CD4-positive, alpha-beta T cell treated with Interleukin-6 at 100 ng/mL for 8 hours (primary cell): Measurements from ENCODE around the gene NMT1.
A peak's percentile ranks its signal among the peaks of the same experiment; 100 is the strongest.
"Not testable (repeated sequence)": the region's sequence is repeated elsewhere in the genome, so short reads cannot be mapped to it uniquely, and the experiment has no call there.

Experiments used
- DNase-seq: peaks from one replicate; pipeline ENCODE4 v3.0.0-alpha.2; 2020; ENCODE audit warnings: mixed read lengths, low spot score

NMT1 gene

DNA sequence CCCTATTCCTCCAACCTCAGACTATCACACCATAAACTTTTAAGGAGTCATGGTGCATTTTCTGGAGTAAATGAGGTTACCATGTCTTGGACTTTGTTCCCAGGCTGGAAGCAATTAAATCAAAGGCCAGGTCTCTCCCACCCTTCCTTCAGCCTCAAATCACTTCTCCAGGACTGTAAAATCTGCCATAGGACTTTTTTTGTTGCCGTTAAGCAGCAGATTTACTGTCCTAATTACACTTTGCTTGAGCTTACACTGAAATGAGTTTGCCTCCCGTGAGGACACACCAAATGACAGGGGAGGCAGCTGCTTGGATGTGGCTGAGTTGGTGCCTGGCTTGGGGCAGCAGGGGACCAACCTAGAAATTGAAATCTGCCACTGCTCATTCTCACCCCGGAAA lies 24.4 kb upstream of the NMT1 start:
- no peak for DNase-seq

DNA sequence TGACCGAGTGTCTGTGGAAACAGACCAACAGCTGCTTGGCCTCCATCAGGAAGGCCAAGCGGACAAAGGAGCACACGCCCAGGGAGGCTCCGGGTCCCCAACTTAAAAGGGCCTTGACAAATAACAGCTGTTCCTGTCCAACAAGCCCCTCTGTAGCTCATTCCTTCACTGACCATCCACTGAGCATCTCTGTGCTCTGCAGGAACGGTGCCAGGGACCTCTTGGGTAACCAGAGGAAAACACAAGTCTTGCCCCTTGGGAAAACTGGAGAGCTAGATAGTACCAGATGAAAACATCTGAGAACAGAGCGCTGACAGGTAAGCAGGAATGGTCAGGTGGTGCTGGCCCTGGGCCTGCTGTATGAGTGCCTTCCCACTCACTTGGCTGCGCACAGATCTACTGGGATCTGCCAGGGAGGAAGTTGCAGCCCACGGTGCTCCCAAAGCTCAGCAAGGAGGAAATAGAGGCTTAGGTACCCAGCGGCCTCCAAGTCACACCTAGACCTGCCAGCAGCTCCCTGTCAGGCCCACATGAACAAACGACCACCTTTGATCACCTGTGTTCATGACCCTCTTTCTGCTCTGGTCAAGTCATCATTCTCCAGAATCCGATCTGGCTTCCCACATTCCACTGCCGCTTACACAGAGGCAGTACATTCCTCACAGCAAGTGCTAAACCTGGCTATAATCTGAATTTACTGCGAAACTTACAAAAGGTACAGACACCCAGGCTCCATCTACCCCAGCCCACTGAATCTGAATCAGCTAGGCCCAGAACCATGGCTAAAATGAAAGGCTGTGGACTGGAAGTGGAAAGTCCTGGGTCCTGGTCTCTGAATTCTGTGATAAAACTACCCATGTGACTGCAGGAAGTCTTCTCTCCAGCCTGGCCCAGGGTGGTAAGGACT lies 22.1 kb upstream of the NMT1 start:
- no peak for DNase-seq

DNA sequence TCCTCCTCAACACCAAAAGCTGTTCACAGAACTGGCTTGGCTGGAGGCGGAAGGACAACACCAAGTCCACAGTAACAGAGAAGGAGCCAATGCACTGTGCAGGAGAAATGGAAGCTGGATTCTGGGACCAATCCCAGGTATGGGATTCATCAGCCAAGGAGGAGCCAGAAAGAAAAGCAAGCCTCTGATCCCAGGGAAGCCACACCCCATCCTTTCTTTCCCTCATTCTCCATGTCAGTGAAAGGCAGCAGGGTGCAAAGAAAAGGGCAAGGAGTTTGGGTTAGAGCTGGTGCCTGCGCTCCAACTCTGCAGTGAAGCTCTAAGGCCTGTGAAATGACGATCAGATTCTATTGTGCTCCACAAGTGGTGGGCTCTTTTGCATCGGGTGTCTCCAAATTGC lies 20.7 kb upstream of the NMT1 start:
- DNase-seq, result no peak

- no peak for DNase-seq
Observed at GRCh38 chr17:45042346-45043120, 18.6 kb upstream of the NMT1 start.

DNA sequence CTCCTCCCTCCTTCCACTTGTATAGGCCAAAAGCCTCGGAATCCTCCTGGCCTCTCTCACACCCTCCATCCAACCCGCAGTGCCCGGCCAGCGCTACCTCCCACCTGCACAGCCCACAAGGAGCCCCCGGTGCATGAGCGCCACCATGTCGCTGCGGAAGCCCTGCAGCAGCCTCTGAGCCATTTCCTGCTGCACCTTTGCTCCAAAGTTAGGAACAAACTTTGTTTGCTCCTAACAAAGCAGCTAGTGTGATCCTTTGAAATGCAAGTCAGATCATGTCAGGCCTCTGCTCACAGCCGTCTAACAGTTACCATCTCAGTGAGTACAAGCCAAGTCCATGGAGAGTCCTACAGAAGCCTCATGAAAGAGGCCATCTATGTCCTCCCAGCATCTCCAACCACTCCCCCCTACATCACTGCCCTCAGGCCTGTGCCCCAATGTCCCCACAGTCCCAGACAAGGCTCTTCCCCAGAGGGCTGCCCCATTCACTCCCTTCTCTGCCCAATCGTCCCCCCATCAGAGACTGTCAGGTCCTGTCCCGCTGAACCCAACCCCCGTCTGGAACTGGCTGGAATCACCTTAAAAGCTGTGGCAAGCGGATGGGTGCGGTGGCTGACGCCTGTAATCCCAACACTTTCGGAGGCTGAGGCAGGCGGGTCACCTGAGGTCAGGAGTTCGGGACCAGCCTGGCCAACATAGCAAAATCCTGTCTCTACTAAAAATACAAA lies 17.1 kb upstream of the NMT1 start:
- DNase-seq, result no peak

DNA sequence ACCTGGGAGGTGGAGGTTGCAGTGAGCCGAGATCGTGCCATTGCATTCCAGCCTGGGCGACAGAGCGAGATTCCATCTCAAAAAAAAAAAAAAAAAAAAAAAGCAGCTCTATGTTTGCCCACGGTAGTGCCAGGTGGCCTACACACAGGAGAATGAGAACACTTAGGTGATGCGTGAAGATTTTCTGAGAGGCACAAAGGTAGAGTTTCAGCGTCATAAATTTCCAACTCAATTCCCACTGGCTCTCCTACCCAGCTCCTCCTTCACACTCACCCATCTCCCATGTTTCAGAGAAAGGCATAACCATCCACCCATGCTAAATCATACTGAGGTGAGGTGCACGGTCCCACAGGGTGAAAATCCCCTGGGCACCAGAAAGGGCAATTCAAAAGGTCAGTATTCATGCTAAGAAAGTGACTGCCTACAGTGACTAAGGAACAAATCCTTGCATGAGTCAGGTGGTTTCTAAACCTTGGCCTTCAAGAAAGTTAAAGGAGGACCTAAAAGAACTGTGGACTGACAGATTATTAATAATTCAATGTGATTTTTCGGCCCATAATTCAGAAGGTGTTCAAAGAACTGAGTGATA lies 14.5 kb upstream of the NMT1 start:
- DNase-seq, result no peak

GRCh38 chr17:45048795-45049563 lies 12.1 kb upstream of the NMT1 start:
- DNase-seq, result no peak

DNA sequence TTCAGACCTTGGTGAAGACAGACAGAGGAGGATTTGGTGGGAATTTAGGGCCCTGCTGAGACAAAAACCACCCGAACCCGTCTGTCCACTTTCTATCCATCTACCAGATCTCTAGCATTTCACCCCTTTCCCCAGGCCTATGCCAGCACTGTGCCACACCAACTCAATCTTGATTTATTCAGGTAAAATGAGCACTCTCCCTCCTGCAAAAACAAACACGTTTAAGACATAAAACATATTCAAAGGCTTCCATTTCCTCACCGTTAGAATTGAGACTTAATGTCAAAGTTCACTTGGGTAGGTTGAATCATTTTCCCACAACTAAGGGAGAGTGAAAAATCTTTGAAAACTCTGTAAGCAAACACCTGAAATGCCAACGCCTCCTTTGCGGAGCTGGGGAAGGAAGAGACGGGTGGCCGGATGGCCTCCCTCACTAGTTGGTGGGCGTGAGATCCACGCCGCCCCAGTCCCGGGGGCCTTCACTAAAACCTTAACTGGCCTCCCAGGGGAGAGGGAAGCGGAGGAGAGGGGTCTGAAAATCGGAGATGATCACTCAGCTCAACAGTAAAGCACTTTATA lies 10.5 kb upstream of the NMT1 start:
- DNase-seq, result peak; percentile 16

DNA sequence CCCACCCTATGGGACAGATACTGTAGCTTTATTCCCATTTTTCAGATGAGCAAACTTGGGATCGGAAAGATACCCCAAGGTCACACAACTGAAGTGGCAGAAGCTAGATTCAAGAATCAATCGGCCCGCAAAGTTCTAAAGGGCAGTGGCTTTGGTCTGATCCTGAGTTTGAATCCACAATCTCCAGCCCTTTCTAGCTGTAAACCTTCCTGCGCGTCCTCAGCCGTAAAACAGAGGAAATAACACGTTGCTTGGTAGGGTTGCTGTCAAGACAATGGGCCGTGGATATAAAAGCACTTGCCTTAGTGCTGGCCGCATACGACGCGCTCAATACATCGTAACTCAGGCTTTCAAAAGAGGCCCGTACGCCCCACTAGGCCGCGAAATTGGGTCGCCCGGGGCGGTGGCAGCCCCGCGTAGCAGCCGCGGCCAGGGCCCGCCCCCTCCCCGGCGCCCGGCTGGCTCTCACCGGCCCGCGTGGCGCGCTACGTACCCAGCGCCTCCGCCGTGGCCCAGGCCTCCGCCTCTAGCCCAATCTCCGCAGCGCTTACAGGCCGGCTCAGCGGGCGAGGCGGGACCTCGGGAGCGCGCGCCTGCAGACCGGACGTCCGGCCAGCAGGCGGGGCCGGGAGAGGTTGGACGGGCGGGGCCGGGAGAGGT lies 9.9 kb upstream of the NMT1 start, which contains the start of gene DCAKD:
TSS of gene DCAKD (minus strand) at position 573 of the 660 bp plus-strand sequence. CDS start 16,747 bp downstream, outside the sequence.
- peak; percentile 91 for DNase-seq

DNA sequence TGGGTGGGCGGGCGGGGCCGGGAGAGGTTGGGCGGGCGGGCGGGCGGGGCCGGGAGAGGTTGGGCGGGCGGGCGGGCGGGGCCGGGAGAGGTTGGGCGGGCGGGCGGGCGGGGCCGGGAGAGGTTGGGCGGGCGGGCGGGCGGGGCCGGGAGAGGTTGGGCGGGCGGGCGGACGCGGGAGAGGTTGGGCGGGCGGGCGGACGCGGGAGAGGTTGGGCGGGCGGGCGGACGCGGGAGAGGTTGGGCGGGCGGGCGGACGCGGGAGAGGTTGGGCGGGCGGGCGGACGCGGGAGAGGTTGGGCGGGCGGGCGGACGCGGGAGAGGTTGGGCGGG lies 9.4 kb upstream of the NMT1 start:
- not testable (repeated sequence) for DNase-seq

DNA sequence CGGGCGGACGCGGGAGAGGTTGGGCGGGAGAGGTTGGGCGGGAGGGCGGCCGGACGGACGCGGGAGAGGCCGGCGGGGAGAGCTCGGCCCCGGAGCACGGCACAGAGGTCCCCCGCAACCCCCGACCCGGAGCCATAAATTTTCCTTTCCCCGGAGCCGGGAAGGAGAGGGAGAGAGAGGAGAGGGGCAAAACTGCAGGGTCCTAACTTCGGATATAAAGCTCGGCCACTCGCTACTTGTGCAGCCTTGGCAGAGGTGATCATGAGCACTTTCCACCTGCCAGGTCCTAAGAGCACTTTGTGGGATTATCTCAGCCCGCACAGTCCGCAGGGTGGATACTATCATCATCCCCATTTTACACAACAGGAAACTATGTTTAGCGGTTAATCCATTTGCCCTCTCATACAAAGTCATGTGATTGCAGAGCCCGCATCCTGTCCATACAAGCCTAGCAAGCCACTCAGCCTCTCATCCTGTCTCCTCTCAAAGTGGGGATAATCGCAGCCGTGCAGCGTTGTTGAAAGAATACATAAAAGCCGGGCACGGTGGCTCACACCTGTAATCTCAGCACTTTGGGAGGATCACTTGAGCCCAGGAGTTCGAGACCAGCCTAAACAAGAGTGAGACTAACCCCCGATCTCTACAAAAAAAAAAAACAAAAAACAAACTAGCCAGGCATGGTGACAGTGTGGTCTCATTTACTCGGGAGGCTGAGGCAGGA lies 8.9 kb upstream of the NMT1 start:
- DNase-seq, result peak; percentile 62

- no peak for DNase-seq
Observed at GRCh38 chr17:45060382-45060796, 728 bp upstream of the NMT1 start.

DNA sequence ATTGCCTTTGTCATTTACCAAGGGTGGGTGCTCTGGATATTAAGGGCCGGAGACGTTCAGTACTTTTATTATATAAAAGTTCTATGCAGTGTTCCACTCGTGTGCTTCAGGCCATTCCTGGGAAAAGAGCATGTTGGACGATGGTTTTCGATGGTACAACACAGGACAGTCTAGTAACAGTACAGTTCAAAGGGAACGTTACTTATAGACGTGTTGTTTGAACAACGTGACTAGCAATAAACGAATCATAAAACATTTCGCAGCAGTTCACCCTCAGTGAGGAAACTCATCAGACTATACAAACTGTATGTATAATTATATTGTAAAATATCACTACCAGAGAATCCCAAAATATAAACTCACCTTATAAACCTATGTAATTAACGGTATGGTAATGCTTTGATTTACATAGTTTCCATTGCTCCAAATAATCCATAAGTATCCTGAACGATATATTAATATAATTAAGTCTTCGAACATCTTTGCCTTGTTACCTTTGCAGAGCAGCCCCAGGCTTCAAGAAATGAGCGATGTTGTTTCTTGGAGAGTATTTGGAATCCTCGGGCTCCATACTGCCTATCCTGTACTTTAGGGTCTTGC lies 589 bp downstream of the NMT1 start:
- DNase-seq, result no peak

DNA sequence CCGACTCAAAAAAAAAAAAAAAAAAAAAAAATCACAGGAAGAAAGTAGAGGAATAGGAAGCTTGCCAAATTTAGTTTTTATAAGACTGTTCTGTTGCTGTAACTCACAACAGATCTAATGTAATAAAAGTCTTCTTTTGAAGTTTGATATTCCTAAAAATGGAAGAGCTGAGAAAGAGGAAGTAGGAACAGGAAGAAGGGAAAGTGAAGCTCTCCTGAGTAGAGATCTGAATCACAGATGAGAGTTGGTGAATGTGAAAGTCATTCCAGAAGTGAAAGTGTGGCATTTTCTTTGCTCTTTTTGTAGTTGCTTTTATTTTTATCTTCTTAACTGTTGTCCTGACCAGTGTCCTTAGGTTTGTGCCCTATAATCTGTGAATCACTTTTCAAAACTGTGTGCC lies 2.1 kb downstream of the NMT1 start:
- no peak for DNase-seq

GRCh38 chr17:45067637-45068036 lies 6.5 kb downstream of the NMT1 start:
- no peak for DNase-seq

DNA sequence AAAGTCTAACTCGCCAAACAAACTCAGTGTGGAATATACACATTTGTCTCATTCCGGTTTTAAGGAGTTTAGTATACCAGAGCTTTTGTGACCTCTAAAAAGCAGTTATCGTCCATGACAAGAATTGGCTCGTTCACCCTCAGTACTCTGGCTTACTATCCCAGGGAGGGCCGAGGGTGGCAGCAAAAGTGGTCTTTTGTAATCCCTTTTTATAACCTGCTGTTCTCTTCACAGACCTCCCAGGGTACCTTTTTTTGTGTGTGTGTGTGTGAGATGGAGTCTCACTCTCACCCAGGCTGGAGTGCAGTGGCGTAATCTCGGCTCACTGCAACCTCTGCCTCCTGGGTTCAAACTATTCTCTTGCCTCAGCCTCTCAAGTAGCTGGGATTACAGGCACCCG lies 8.9 kb downstream of the NMT1 start:
- no peak for DNase-seq

- DNase-seq, result no peak
Observed at GRCh38 chr17:45070809-45071208, 9.7 kb downstream of the NMT1 start.

DNA sequence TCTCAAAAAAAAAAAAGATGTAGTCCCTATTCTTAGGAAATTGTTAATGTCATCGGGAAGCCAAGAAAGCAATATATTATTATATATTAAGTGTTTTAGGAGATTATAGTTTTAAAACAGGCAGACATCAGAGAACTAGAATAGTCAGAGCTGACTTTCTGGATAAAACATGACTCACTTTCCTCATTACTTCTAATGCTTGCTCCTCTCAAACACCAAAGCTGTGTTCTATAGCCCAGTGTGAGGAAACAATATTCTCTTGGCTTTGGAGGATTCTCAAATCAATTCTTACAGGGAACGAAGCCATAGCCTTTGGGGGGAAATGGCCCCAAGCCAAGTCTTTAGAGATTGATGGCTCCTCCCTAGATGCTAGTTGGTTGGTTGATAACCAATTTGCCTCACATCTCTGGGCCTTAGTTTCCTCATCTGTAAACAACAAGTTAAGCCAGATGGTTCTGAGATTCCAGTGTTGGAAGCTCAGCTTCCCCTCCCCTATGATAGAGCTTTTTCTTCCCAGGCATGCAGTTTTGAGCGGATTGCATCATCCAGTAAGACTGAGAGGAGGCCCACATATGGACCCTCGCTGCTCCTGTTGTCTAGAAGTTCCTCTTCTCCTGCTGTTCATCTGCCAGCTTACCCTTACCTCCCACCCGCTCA lies 12.4 kb downstream of the NMT1 start:
- no peak for DNase-seq

DNA sequence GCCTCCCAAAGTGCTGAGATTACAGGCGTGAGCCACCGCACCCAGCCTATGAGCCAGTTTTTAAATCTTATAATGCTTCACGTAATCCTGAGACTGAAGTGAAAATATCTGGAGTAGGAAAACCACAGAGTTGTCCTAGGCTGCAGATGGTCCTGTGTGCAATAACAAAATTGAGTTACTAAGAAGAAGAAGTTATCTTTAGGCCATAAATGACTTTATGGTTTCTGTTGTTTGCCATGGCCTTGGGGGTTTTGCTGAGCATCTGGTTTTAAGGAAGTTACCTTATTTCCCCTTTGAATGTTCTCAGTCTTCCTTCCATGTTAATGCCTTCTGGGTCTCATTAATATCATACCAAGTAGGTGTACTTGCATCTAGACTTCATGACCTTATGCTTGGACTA lies 16.5 kb downstream of the NMT1 start:
- no peak for DNase-seq
